ENCODE measurements around the gene SUCO.
"Not testable (repeated sequence)": the region's sequence is repeated elsewhere in the genome, so short reads cannot be mapped to it uniquely, and the experiment has no call there.

The SUCO gene

DNA sequence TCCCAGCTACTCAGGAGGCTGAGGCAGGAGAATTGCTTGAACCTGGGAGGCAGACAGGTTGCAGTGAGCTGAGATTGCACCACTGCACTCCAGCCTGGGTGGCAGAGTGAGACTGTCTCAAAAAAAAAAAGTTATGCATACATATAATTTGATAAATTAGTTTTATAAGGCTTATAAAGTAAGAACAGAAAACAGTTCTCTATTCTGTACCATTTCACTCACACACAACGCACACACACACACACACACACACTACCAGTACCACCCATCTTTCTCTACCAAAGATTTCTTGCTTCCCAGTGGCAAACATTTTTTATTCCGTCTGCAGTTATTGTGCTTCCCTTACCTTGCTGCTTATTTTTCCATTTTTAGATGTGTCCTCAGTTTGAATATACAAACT lies 79.5 kb downstream of the SUCO start:
- Histone ChIP-seq H3K4me3 (ENCODE audit: low read depth, low read length) (no peak overlapping the region), H3K36me3 (peaks cover 15% of the 10 kb centered on the region), H3K9me3 (ENCODE audit: severe bottlenecking) (no peaks in the 10 kb centered on the region), H3K27ac (no peak overlapping the region), H3K27me3 (ENCODE audit: insufficient read depth, low read depth, severe bottlenecking) (peaks cover 4% of the 10 kb centered on the region)
- DNase-seq, result no peak
- TF ChIP-seq, protein P1, sequence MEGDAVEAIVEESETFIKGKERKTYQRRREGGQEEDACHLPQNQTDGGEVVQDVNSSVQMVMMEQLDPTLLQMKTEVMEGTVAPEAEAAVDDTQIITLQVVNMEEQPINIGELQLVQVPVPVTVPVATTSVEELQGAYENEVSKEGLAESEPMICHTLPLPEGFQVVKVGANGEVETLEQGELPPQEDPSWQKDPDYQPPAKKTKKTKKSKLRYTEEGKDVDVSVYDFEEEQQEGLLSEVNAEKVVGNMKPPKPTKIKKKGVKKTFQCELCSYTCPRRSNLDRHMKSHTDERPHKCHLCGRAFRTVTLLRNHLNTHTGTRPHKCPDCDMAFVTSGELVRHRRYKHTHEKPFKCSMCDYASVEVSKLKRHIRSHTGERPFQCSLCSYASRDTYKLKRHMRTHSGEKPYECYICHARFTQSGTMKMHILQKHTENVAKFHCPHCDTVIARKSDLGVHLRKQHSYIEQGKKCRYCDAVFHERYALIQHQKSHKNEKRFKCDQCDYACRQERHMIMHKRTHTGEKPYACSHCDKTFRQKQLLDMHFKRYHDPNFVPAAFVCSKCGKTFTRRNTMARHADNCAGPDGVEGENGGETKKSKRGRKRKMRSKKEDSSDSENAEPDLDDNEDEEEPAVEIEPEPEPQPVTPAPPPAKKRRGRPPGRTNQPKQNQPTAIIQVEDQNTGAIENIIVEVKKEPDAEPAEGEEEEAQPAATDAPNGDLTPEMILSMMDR (IDR thresholded peaks at IDR 0.05; ENCODE audit: low read depth, low read length), result no peak

DNA sequence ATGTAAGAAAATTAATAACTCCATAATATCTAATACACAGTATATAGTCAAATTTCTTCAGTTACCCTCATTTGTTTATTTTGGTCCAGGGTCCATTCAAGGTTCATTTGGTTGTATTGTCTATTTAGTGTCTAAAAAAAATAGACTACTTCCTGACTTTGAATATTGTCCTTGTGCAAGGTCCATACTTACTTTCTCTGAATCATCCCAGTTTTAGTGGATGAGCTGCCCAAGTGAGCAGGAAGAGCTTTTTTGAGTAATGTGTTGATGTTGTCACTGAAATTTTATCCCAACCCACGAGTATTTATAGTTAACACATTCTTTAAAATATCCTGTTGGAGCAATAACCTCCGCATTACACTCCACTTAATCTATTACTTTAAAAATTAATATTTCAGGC lies 80.3 kb downstream of the SUCO start:
- no peak for DNase-seq
- Histone ChIP-seq H3K36me3 (peaks cover 15% of the 10 kb centered on the region), H3K9me3 (ENCODE audit: severe bottlenecking) (peaks cover 4% of the 10 kb centered on the region), H3K27me3 (ENCODE audit: insufficient read depth, low read depth, severe bottlenecking) (peaks cover 4% of the 10 kb centered on the region), H3K27ac (no peak overlapping the region), H3K4me3 (ENCODE audit: low read depth, low read length) (no peak overlapping the region)
- TF ChIP-seq, protein P1 (IDR thresholded peaks at IDR 0.05; ENCODE audit: low read depth, low read length), result no peak

DNA sequence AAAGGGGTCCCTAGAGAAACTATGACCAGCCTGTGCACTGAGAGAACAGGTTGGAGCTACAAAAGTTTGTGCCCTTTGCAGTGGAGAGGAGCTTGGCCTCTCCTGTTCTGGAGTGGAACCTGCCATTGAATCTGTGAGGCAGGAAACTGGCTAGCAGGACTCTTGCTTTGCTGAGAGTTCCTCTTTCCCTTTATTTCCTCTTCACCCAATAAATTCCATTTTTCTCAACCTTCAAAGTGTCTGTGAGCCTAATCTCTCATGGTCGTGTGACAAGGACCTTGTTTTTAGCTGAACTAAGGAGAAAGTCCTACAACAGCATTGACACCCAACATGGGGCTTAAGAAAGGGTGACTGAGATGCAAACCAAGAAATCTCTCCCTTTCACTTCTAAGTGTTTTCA lies 83.2 kb downstream of the SUCO start:
- peaks cover 4% of the 10 kb centered on the region for H3K27me3 ChIP-seq (ENCODE audit: insufficient read depth, low read depth, severe bottlenecking)
- DNase-seq, result no peak
- no peak overlapping the region for H3K4me3 ChIP-seq (ENCODE audit: low read depth, low read length)
- TF ChIP-seq, protein P1 (IDR thresholded peaks at IDR 0.05; ENCODE audit: low read depth, low read length), result no peak
- peaks cover 24% of the 10 kb centered on the region for H3K9me3 ChIP-seq (ENCODE audit: severe bottlenecking)
- no peaks in the 10 kb centered on the region for H3K36me3 ChIP-seq
- H3K27ac ChIP-seq, result no peak overlapping the region

- peaks cover 4% of the 10 kb centered on the region for H3K27me3 ChIP-seq (ENCODE audit: insufficient read depth, low read depth, severe bottlenecking)
- no peak overlapping the region for H3K27ac ChIP-seq
- no peak overlapping the region for H3K4me3 ChIP-seq (ENCODE audit: low read depth, low read length)
- no peaks in the 10 kb centered on the region for H3K36me3 ChIP-seq
- H3K9me3 ChIP-seq (ENCODE audit: severe bottlenecking), result peaks cover 26% of the 10 kb centered on the region
- TF ChIP-seq, protein P1 (IDR thresholded peaks at IDR 0.05; ENCODE audit: low read depth, low read length), result no peak
- no peak for DNase-seq
These were observed 83.7 kb downstream of the SUCO start for GRCh38 chr1:172616636-172617035.

- not testable (repeated sequence) for H3K27ac ChIP-seq; H3K4me3 ChIP-seq (ENCODE audit: low read depth, low read length); DNase-seq; H3K36me3 ChIP-seq
- H3K9me3 ChIP-seq (ENCODE audit: severe bottlenecking), result peaks cover 28% of the 10 kb centered on the region
- peaks cover 18% of the 10 kb centered on the region for H3K27me3 ChIP-seq (ENCODE audit: insufficient read depth, low read depth, severe bottlenecking)
These were observed 87.7 kb downstream of the SUCO start for GRCh38 chr1:172620603-172621002.

DNA sequence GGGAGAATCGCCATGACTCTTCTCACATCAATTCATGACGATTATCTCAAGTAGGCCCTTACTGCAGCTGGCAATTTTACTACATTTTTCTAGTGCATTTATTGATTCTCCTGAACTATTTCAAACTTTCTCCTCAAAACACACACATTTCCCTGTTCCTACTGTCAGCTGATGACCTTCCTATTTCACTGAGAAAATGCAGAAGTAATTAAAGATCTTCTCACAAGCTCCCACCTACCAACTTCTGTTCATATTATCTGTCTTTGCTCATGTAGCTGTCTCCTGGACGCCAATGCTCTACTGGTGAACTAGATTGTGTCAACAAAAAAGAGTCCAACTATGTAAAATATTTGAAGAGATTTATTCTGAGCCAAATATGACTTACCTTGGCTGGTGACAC lies 89.6 kb downstream of the SUCO start:
- H3K36me3 ChIP-seq, result no peaks in the 10 kb centered on the region
- H3K9me3 ChIP-seq (ENCODE audit: severe bottlenecking), result peaks cover 28% of the 10 kb centered on the region
- H3K27ac ChIP-seq, result no peak overlapping the region
- no peak overlapping the region for H3K4me3 ChIP-seq (ENCODE audit: low read depth, low read length)
- H3K27me3 ChIP-seq (ENCODE audit: insufficient read depth, low read depth, severe bottlenecking), result peaks cover 21% of the 10 kb centered on the region
- TF ChIP-seq, protein P1 (IDR thresholded peaks at IDR 0.05; ENCODE audit: low read depth, low read length), result no peak
- no peak for DNase-seq

Measured in WERI-Rb-1 (cell line).